Measurements from ENCODE around the gene GNG8.

The GNG8 gene

GRCh38 chr19:46616631-46617322, 19.2 kb downstream of the GNG8 start:
- H3K9me3 Mint-ChIP-seq: no peaks in the 10 kb centered on the region
- H3K27me3 Mint-ChIP-seq (ENCODE audit: low read depth): no peaks in the 10 kb centered on the region
- H3K27ac Mint-ChIP-seq: peak overlapping the region; percentile 92
- peaks cover 25% of the 10 kb centered on the region for H3K36me3 Mint-ChIP-seq (ENCODE audit: low read depth)
- peak overlapping the region; percentile 74 for H3K4me3 Mint-ChIP-seq
- peaks cover 61% of the 10 kb centered on the region for H3K4me1 Mint-ChIP-seq (ENCODE audit: low read depth)

GRCh38 chr19:46615966-46616365, 20.0 kb downstream of the GNG8 start:
- peak overlapping the region; percentile 59 for H3K27ac Mint-ChIP-seq
- peaks cover 26% of the 10 kb centered on the region for H3K36me3 Mint-ChIP-seq (ENCODE audit: low read depth)
- peak overlapping the region; percentile 31 for H3K4me3 Mint-ChIP-seq
- no peaks in the 10 kb centered on the region for H3K9me3 Mint-ChIP-seq
- no peaks in the 10 kb centered on the region for H3K27me3 Mint-ChIP-seq (ENCODE audit: low read depth)
- H3K4me1 Mint-ChIP-seq (ENCODE audit: low read depth): peaks cover 62% of the 10 kb centered on the region

- no peaks in the 10 kb centered on the region for H3K27me3 Mint-ChIP-seq (ENCODE audit: low read depth)
- peaks cover 56% of the 10 kb centered on the region for H3K4me1 Mint-ChIP-seq (ENCODE audit: low read depth)
- H3K9me3 Mint-ChIP-seq: no peaks in the 10 kb centered on the region
- H3K4me3 Mint-ChIP-seq: peak overlapping the region; percentile 45
- H3K27ac Mint-ChIP-seq: peak overlapping the region; percentile 78
- peaks cover 26% of the 10 kb centered on the region for H3K36me3 Mint-ChIP-seq (ENCODE audit: low read depth)
Measured at GRCh38 chr19:46614114-46614722, 21.8 kb downstream of the GNG8 start.

DNA sequence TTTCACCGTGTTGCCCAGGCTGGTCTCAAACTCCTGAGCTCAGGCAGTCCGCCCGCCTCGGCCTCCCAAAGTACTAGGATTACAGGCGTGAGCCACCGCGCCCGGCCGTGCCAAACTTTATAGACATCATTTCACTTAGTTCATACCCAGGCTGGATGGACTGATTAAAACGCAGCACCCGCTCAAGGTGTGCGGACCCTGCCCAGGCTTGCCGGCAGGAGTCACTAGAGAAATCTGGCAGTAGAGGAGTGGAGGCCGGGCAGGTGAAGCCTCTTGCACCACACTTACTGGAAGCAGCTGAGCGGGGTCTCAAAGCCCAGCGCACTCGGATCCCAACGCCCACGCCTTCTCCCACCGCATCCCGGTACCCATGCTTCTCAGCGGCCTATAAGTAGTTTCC, 22.5 kb downstream of the GNG8 start:
- H3K27ac Mint-ChIP-seq: peak overlapping the region; percentile 41
- H3K36me3 Mint-ChIP-seq (ENCODE audit: low read depth): peaks cover 32% of the 10 kb centered on the region
- H3K4me3 Mint-ChIP-seq: no peak overlapping the region
- H3K9me3 Mint-ChIP-seq: no peaks in the 10 kb centered on the region
- no peaks in the 10 kb centered on the region for H3K27me3 Mint-ChIP-seq (ENCODE audit: low read depth)
- H3K4me1 Mint-ChIP-seq (ENCODE audit: low read depth): peaks cover 53% of the 10 kb centered on the region

DNA sequence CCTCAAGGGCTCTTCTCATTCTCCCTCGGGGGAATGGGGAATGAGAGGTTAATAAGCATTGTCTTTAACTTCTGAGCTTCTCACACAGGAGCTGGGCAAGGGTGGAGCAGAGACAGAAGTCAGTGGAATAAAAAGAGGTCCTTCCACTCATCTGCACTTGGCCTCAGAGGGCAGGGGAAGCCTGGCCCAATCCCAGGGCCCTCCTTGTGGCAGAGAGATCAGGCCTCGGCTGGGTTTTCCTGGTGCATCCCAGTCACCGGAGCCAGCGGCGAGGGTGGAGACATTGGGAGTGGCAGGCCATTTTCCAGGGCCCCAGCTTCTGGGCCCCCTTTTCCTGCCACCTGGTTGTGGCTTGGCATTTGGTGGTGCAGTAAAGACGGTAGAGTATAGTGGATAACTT, 24.2 kb downstream of the GNG8 start:
- Mint-ChIP-seq H3K27ac (peak overlapping the region; percentile 94), H3K4me1 (ENCODE audit: low read depth) (peaks cover 51% of the 10 kb centered on the region), H3K9me3 (no peaks in the 10 kb centered on the region), H3K27me3 (ENCODE audit: low read depth) (no peaks in the 10 kb centered on the region), H3K4me3 (peak overlapping the region; percentile 74), H3K36me3 (ENCODE audit: low read depth) (peaks cover 46% of the 10 kb centered on the region)

- peak overlapping the region; percentile 94 for H3K27ac Mint-ChIP-seq
- no peaks in the 10 kb centered on the region for H3K27me3 Mint-ChIP-seq (ENCODE audit: low read depth)
- H3K4me1 Mint-ChIP-seq (ENCODE audit: low read depth): peaks cover 50% of the 10 kb centered on the region
- H3K4me3 Mint-ChIP-seq: peak overlapping the region; percentile 74
- H3K9me3 Mint-ChIP-seq: no peaks in the 10 kb centered on the region
- peaks cover 48% of the 10 kb centered on the region for H3K36me3 Mint-ChIP-seq (ENCODE audit: low read depth)
Measured at GRCh38 chr19:46610851-46611770, 24.9 kb downstream of the GNG8 start.

DNA sequence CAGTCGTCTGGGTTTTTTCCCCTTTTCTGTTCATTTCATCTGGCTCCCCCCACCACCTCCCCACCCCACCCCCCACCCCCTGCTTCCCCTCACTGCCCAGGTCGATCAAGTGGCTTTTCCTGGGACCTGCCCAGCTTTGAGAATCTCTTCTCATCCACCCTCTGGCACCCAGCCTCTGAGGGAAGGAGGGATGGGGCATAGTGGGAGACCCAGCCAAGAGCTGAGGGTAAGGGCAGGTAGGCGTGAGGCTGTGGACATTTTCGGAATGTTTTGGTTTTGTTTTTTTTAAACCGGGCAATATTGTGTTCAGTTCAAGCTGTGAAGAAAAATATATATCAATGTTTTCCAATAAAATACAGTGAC, 25.6 kb downstream of the GNG8 start:
- H3K4me1 Mint-ChIP-seq (ENCODE audit: low read depth): peaks cover 46% of the 10 kb centered on the region
- H3K36me3 Mint-ChIP-seq (ENCODE audit: low read depth): peaks cover 52% of the 10 kb centered on the region
- H3K4me3 Mint-ChIP-seq: peak overlapping the region; percentile 74

GRCh38 chr19:46609511-46610412, 26.2 kb downstream of the GNG8 start:
- H3K4me1 Mint-ChIP-seq (ENCODE audit: low read depth): peaks cover 46% of the 10 kb centered on the region
- peaks cover 52% of the 10 kb centered on the region for H3K36me3 Mint-ChIP-seq (ENCODE audit: low read depth)

More for the DNA sequence above, 25.6 kb downstream of the GNG8 start:
- Mint-ChIP-seq H3K27ac (peak overlapping the region; percentile 94), H3K27me3 (ENCODE audit: low read depth) (no peaks in the 10 kb centered on the region), H3K9me3 (no peaks in the 10 kb centered on the region)

DNA sequence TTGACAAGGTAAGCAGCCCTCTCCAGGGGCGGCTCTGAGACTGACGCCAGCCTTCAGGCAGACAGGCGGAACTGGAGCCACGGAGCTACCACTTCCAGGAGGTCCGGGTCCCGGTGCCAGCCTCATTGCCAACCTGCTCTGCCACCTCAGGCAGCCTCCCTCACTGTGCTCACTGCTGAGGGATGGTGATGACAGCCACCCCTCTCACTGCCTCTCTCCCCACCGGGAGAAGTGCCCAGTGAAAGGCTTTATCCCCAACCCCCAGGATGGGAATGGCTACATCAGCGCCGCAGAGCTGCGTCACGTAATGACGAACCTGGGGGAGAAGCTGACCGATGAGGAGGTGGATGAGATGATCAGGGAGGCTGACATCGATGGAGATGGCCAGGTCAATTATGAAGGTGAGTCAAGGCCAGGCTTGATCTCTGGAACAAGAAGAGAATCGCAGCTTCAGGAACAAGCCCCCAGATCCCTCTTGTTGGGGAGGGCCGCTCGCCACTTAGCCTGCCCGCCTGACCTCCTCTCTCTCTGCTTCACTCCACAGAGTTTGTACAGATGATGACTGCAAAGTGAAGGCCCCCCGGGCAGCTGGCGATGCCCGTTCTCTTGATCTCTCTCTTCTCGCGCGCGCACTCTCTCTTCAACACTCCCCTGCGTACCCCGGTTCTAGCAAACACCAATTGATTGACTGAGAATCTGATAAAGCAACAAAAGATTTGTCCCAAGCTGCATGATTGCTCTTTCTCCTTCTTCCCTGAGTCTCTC, 27.2 kb downstream of the GNG8 start:
- Mint-ChIP-seq H3K36me3 (ENCODE audit: low read depth) (peaks cover 50% of the 10 kb centered on the region), H3K4me1 (ENCODE audit: low read depth) (peaks cover 43% of the 10 kb centered on the region)

More at GRCh38 chr19:46609511-46610412, 26.2 kb downstream of the GNG8 start:
- Mint-ChIP-seq H3K27ac (no peak overlapping the region), H3K9me3 (no peaks in the 10 kb centered on the region), H3K27me3 (ENCODE audit: low read depth) (no peaks in the 10 kb centered on the region), H3K4me3 (no peak overlapping the region)

GRCh38 chr19:46608178-46608577, 27.8 kb downstream of the GNG8 start:
- H3K4me3 Mint-ChIP-seq: no peak overlapping the region
- peaks cover 54% of the 10 kb centered on the region for H3K36me3 Mint-ChIP-seq (ENCODE audit: low read depth)
- H3K9me3 Mint-ChIP-seq: no peaks in the 10 kb centered on the region
- no peaks in the 10 kb centered on the region for H3K27me3 Mint-ChIP-seq (ENCODE audit: low read depth)
- H3K27ac Mint-ChIP-seq: no peak overlapping the region
- H3K4me1 Mint-ChIP-seq (ENCODE audit: low read depth): peaks cover 48% of the 10 kb centered on the region

More for the DNA sequence above, 27.2 kb downstream of the GNG8 start:
- H3K4me3 Mint-ChIP-seq: no peak overlapping the region
- no peak overlapping the region for H3K27ac Mint-ChIP-seq
- H3K9me3 Mint-ChIP-seq: no peaks in the 10 kb centered on the region
- no peaks in the 10 kb centered on the region for H3K27me3 Mint-ChIP-seq (ENCODE audit: low read depth)

GRCh38 chr19:46607448-46607841, 28.6 kb downstream of the GNG8 start:
- H3K4me1 Mint-ChIP-seq (ENCODE audit: low read depth): peaks cover 50% of the 10 kb centered on the region
- no peaks in the 10 kb centered on the region for H3K27me3 Mint-ChIP-seq (ENCODE audit: low read depth)
- no peak overlapping the region for H3K4me3 Mint-ChIP-seq
- no peak overlapping the region for H3K27ac Mint-ChIP-seq
- no peaks in the 10 kb centered on the region for H3K9me3 Mint-ChIP-seq
- peaks cover 59% of the 10 kb centered on the region for H3K36me3 Mint-ChIP-seq (ENCODE audit: low read depth)

DNA sequence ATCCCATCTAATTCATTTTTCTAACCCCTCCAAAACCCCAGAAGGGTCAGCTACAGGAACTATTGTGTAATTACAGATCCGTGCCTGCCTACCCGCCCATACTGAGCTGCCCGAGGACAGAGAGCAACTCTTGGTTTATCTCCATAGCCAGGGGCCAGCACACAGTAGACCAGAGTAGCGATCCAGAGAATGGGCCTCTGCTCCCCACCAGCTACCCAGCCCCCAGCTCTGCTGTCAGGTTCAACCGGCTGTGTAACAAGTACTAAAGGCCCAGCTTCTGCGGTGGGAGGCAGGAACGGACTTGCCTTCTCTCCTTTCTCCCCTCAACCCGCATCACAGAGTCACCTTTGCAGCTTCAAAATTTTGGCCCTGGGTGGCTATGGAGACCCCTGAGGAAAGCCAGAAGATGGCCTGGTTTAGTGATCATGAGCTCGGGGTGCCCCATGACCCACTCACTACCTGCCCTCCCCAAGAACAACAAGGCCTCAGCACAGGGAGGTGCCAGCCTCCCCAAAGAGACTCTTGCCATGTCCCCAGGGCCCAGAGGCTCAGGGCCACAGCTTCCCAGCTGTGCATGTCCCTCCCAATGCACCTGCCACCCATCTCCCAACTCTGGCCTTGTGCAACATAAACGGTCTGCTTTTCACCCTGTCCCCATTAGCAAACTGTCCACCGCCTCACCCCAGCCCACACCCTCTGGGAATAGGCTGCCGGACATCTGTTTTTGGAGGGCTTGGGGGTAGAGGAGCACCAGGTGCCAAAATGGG, 29.1 kb downstream of the GNG8 start:
- Mint-ChIP-seq H3K27ac (no peak overlapping the region), H3K4me1 (ENCODE audit: low read depth) (peaks cover 49% of the 10 kb centered on the region), H3K4me3 (no peak overlapping the region), H3K36me3 (ENCODE audit: low read depth) (peaks cover 64% of the 10 kb centered on the region), H3K9me3 (no peaks in the 10 kb centered on the region), H3K27me3 (ENCODE audit: low read depth) (no peaks in the 10 kb centered on the region)

GRCh38 chr19:46606019-46606418, 30.0 kb downstream of the GNG8 start:
- Mint-ChIP-seq H3K27ac (no peak overlapping the region), H3K27me3 (ENCODE audit: low read depth) (no peaks in the 10 kb centered on the region), H3K9me3 (no peaks in the 10 kb centered on the region), H3K4me1 (ENCODE audit: low read depth) (peaks cover 40% of the 10 kb centered on the region), H3K36me3 (ENCODE audit: low read depth) (peaks cover 59% of the 10 kb centered on the region), H3K4me3 (no peak overlapping the region)

Measured in T-helper 1 cell treated with Interleukin-12 subunit alpha and Interleukin-12 subunit beta and Interleukin-4 antibody, amounts not matched to agents 30 μg/mL and 1 μg/mL, for 36 hours (primary cell).